ENCODE results near the gene GOLGA6L2.
"Not testable (repeated sequence)": the region's sequence is repeated elsewhere in the genome, so short reads cannot be mapped to it uniquely, and the experiment has no call there.

GOLGA6L2 gene, protein sequence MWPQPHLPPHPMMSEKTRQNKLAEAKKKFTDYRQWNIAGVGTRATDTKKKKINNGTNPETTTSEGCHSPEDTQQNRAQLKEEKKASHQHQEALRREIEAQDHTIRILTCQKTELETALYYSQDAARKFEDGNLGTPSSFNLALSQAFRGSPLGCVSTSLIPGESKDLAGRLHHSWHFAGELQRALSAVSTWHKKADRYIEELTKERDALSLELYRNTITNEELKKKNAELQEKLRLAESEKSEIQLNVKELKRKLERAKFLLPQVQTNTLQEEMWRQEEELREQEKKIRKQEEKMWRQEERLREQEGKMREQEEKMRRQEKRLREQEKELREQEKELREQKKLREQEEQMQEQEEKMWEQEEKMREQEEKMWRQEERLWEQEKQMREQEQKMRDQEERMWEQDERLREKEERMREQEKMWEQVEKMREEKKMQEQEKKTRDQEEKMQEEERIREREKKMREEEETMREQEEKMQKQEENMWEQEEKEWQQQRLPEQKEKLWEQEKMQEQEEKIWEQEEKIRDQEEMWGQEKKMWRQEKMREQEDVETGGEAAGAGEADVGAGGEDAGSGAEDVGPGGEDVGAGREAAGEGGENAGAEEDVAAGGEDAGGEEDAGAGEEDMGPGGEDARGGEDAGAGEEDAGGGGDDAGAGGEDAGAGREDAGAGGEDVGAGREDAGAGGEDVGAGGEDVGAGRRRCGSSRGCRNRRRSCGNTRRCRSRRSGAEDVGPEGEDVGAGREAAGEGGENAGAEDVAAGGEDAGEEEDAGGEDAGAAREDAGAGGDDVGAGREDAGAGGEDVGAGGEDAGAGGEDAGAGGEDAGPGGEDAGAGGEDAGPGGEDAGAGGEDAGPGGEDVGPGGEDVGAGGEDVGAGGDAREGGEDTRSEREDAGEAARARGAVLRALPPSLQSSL
- long read RNA-seq, donor 1, result 0 reads
- long read RNA-seq, donor 2, result 0 reads
- long read RNA-seq, donor 3, result 0 reads
- long read RNA-seq, donor 4, result 0 reads
- long read RNA-seq, donor 5, result 0 reads
- long read RNA-seq, donor 6, result 0 reads
- long read RNA-seq, donor 7, result 0 reads
- long read RNA-seq, donor 8, result 0 reads

DNA sequence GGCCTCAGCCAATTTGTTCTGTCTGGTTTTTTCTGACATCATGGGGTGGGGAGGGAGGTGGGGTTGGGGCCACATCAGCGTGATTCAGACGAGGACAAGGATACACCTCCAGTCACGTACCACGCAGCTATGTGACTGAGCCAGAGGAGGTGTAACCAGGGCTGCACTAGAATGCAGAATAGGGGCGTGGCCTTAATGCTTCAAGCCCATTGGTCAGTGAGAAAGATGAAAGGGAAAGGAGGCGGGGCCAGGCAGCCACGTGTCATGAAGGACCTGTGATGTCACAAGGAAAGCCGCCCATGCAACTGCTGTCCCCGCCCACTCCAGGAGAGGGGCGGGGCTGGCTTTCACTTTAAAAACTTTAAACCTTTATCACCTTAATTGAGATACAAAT, at the start of gene GOLGA6L2:
TSS of gene GOLGA6L2 (minus strand) at position 137 of the 394 bp plus-strand sequence. CDS start at position 75, 62 bp downstream.
- no peak for DNase-seq

DNA sequence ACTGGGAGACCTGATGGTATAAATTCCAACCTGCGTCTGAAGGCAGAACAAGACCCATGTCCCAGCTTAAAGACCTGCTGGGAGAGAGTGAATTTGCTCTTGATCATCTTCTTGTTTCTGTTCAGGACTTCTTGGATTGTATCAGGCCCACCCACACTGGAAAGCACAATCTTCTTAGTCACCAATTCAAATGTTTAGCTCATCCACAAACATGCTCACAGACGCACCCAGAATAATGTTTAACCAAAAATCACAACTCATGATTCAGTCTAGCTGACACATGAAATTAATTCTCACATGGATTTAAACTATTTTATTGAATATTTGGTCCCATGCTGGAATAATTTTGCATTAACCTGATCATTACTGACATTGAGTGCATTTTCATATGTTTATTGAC, 37.8 kb upstream of the GOLGA6L2 start:
- DNase-seq, result no peak

DNA sequence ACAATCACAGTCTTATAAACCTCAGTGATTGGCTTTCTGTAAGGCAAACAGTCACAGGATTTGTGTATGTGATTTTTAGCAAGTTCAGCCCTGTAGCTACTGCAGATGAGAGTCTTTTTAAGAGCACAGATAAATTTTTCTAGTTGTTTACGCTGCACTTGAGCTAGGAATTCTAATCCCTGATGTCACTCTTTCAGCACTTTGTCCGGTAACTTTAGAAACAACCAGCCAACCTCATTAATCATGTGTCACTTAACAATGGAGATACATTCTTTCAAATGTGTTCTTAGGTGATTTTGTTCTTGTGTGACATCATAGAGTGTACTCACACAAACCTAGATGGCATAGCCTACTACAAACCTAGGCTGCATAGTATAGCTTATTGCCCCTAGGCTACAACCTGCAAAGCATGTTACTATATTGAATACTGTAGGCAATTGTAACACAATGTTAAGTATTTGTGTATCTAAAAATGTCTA, 36.8 kb upstream of the GOLGA6L2 start:
- DNase-seq, result no peak

DNA sequence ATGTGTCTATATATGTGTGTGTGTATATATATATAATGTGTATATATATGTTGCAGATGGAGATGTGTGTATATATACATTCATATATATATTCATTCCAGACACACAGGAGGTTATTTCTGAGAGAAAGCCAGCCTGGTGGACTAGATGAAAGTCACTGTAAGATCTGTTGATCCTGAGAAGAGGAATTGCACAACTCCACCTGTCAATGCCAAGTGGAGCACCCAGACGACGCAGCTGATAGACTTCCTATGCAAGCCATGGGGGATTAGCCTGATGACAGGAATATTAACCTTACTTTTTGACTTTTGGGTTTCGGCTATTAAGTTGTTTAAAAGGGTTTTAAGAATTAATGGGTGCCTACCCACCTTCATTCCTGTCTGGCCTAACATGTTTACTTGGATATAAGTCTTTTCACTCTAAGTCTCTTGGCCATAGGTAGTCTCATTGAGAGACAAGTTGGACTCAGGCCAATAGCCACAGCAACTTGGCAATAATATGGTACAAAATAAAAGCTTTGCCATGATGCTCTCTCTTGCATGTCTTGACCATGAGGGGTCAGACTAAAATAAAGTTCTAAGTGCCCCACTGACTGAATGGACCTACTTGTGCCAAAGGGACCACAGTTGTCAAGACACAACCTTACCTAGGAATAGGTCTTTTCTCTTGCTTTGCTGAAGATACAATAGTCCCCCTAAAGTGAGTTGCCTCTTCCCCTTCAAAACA, 35.9 kb upstream of the GOLGA6L2 start:
- no peak for DNase-seq

DNA sequence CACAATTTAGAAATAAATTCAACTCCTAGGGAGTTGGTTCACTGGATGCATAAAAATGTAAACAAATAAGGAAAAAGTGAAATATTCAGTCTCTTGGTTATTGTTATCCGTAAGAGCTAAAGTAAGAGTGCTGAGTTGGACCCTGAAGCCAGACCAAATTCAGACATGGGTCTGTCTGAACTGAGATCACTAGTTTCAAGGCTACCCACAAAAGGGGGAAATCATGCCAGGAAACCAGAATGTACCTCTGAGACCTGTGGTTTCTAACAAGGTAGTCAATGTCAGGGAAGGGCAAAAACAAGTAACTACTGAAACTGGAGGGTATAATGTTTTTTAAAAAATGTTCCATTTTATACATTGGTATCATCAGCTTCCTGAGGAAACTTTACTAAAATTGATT, 35.2 kb upstream of the GOLGA6L2 start:
- DNase-seq, result no peak

DNA sequence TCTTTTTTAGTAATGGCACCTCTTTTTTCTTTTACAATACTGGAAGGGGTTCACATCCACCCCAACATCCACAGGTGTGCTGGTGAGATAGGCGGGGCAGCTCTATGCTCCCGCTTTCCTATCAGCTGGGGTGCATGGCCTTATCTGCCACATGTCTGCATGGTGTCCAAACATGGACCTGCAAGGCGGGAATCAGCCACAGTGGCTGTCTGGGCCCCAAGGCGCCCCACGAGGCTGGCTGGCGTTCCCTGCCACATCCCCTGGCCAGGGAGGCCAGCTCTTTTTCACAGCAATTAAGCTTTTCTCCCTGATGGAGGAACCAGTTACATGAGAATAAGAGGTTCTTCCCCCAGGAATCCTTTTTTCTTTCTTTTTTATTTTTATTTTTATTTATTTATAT, 30.9 kb upstream of the GOLGA6L2 start:
- DNase-seq, result no peak

DNA sequence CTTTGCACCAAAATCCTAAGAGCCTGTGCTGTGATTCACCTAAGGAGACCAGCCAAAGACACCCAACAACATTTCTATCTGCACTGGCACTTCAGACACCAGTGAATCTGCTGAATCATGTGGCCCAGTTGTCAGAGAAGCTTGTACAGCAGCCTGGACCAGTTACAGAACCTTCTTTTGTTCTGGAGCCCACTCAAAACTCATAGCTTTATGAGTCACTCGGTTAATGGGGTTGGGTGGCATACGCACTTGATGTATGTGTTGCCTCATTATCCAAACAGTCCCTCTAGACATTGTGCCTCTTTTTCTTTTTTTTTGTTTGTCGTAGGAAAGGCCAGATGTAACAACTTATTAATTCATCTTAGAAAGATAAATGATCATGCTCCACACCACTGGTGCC, 25.6 kb upstream of the GOLGA6L2 start:
- DNase-seq, result no peak

DNA sequence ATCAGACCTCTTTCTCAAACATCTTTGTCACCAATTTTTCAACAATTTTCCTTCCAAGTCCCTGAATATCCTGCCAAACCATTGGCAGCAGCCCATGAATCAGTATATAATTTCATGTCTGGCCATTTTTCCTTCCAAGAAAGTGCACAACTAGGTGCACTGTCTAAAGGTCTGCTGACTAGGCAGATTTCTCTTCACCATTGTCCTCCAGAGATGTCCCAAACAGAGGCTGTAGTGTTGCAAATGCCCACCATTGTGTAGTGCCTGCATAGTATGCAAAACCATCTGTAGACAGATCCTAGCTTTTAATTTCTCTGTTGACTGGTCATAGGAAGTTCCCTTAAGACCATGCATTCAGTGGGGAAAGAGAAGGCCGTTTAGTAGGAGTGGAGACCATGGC, 25.0 kb upstream of the GOLGA6L2 start:
- DNase-seq, result no peak

DNA sequence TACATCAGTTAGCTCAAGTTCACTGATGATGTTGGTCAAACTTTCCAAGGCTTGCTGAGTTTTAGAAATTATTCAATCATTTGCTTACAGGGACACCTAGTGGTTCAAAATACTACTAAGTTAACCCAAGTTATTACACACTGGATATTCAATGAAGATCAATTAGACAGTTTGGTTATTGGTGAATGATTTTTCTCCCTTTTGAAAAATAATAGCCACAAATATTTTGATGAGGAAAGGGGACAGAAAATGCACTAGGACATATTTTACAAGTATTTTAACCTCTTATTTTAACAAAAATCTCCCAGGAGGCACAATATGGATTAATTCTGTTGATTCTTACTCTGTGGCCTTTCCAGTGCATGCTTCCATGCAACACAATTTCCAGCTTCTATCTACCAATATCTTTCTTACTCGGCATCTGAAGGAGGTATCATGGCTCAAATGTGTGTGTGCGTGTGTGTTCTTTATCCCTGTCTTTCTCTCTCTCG, 20.1 kb upstream of the GOLGA6L2 start:
- no peak for DNase-seq

DNA sequence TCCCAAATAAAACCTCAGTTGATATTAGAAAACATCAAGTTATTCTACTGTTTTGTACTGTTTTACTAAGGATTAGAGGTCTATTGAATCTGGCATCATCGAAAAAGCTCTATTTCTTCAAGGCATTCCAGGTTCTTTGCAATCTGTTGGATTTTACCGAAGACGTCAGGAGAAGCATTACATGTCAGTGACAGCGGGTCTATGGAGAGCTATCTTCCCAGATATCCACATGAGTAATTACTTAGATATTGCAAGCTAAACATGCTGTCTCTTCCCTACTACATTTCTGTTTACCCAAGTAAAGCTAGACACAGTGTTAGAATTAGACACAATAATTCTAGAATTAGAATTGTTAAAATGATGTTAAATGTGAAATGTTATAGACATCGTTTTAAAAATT, 10.8 kb upstream of the GOLGA6L2 start:
- no peak for DNase-seq

DNA sequence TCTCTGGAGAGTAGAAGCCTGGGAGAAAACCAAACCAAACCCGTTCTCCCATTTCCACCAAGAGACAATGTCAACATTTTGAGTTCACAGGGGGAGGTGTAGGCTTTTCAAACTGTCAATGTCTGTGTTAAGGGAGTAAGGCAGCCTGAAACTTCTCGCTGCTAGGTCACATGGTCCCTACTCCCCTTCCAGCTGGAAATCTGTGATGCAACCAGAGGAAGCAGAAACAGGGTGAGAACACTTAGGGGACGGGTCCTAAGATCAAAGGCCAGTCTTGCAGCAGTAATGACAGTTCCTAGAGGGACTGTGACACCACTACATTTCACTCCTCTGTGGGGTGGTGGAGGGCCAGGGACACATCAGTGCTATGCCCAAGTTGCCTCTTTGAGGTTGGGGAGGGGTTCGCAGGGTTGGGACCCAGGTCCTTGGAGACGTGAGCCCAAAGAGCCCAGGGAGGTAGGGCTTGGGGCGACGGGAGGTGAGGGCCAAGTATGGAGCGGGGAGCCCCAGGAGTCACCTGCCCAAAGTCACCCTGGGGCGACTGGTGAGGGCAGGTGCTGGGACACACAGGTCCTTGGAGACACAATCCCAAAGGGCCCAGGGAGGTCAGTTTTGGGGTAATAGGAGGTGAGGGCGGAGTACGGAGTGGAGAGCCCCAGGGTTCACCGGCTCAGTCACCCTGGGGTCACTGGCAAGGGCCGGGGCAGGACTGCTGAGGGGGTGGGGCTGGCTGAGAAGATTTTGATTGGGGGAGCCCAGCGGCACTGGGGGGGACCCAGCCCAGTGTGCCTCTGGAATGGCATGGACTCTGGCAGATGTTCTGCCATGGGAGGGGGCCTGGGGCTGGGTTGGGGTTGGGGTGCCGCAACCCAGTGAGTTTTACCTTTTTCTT, 582 bp downstream of the GOLGA6L2 start:
- no peak for DNase-seq

DNA sequence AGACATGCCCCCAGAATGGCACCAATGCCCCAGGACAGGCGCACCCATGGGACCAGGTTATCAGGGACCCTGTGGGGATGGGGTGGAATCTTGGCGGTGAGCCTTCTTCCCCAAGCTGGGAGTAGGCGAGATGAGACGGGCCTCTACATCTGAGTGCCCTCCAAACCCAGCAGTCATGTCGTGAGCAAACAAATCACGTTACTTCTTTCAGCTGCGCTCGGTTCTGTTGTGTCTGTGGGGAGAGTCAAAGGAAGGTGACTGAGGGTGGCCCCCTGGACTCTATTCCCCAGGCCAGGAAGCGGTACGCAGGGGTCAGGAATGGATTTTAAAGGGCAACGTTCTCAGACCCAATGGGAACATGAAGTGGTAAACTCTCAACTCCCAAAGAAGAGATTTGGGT, 2.8 kb downstream of the GOLGA6L2 start:
- no peak for DNase-seq

DNA sequence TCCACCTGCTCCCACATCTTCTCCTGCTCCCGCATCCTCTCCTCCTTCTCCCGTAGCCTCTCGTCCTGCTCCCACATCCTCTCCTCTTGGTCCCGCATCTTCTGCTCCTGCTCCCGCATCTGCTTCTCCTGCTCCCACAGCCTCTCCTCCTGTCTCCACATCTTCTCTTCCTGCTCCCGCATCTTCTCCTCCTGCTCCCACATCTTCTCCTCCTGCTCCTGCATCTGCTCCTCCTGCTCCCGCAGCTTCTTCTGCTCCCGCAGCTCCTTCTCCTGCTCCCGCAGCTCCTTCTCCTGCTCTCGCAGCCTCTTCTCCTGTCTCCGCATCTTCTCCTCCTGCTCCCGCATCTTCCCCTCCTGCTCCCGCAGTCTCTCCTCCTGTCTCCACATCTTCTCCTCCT, 5.8 kb downstream of the GOLGA6L2 start:
- no peak for DNase-seq

DNA sequence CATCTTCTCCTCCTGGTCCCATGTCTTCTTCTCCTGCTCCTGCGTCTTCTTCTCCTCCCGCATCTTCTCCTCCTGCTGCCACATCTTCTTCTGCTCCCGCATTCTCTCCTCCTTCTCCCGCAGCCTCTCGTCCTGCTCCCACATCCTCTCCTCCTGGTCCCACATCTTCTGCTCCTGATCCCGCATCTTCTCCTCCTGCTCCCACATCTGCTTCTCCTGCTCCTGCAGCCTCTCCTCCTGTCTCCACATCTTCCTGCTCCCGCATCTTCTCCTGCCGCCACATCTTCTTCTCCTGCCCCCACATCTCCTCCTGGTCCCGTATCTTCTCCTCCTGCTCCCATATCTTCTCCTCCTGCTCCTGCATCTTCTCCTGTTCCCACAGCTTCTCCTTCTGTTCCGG, 6.4 kb downstream of the GOLGA6L2 start:
- no peak for DNase-seq

DNA sequence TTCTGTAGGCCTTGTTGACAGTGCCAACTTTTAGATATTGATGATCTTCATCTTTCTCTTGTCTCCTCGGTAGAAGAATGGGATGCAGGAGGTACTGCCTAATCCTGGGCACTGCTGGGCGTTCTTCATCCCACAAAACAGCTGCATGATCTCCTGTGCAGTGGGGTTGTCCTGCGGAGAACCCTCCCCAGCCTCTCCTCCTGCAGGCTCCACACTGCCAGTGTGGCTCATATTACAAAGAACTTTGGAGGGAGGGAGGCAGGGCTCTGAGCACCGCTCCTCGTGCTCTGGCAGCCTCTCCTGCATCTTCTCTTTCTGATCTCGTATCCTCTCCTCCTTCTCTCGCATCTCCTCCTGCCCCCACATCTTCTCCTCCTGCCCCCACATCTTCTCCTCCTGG, 7.5 kb downstream of the GOLGA6L2 start:
- no peak for DNase-seq

DNA sequence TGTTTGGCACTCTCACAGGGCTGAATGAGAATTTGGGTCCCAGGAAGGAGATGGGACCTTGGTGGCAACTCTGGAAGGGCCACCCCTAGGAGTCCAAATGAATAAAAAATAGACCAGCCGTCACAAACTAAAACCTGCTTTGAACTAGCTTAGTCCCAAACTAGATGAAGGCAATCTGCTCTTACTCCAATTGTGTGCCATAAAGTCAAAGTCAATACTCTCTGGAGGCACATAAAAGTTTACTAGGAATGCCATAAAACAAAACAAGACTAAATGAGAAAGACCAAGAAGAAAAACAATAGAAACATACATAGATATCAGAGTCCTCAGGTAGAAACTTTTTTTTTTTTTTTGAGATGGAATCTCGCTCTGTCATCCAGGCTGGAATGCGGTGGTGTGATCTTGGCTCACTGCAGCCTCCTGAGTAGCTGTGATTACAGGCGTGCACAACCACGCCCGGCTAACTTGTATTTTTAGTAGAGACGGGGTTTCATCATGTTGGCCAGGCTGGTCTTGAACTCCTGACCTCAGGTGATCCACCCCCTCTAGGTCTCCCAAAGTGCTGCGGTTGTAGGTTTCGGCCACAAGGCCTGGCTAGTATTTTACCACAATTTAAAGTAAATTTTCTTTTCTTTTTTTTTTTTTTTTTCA, 8.1 kb downstream of the GOLGA6L2 start:
- no peak for DNase-seq

DNA sequence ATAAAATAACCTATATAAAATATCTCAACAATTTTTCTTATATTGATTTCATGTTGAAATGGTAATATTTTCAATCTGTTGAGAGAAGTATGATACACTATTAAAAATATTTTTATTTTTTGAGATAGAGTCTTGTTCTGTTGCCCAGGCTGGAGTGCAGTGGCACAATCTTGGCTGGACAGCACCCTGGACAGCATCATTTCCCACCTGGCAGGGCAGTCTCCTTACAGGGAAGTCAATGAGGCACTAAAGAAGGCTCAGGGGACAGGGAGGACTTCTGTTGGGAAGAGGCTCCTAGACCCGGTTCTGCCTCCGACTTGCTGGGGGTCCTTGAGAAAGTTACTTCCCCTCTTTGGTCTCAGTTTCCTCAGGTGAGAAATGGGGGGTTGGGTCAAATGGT, 9.4 kb downstream of the GOLGA6L2 start:
- no peak for DNase-seq

DNA sequence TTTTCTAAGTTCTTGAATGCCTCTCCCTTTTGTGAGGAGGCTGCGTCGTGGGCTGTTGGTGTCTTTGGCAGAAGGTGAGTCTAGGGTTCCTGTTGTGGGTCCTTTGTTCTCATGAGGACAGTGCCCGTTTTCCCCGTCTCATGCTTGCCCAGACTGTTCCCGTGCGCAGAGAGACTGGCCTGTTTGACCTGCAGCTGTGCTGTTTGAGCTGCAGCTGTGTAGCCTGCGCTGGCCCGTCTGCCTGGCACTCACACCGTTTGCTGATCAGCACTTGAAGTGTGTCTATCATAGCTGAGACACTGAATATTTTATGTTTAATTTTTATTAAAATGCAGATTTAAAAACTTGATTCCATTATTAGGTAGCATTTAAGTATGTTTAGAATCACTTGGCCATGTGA, 9.9 kb downstream of the GOLGA6L2 start:
- no peak for DNase-seq

DNA sequence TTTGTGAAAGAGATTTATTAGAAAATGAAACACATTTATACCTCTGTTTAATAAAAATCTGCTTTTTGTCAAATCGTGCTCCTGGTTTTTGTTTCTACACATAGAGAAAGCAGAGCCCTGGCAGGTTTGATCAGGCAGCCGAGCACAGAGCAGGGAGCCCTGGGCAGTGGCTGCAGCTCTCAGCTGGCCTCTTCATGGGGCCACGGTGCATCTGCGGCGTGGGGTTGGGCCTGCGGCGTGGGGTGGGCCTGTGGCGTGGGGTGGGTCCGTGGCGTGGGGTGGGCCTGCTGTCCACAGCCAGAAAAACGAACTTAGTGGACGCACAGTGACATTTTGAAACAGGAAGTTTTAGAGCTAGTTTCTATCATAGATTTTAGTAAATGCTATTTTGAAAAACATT, 10.6 kb downstream of the GOLGA6L2 start:
- DNase-seq, result no peak

DNA sequence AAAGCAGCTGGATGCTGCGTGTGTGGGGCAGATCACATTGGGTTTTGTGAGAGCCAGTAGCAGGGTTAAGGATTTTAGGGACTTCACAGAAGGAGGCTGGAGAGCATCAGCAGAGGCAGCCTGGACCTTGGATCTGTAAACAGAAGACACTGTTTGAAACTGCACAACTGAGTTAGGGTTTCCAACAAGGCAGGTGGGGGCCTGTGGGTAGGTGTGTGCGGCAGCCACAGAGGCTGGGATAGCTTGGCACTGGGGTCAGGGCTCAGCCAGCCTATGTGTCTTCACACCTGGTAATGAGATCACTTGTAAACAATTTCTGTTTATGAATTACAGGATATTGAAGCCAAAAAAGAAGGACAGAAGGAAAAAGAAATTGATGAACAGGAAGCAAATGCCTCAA, 12.3 kb downstream of the GOLGA6L2 start:
- not testable (repeated sequence) for DNase-seq

DNA sequence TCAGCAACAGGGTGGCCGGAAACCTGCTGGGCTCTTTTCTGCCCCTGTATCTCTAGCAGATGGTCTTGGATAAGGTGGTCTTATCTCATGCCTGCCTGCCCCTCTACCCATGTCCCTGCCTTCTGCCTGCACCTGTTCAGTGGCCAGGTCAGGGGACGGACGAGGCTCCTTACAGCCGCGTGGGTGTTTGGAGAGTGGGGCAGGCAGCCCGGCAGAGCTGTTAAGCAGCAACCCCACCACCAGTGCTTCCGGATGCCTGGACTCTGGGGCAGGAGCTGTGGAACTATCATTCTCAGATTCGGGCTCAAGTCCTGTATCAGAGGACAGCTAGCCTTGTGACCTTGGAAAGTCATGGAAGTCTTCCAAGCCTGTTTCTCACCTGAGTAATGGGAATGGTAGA, 21.7 kb downstream of the GOLGA6L2 start:
- not testable (repeated sequence) for DNase-seq
